Kidney tubule cell (primary cell): ENCODE results near the gene WDR48.

Source experiments
- DNase-seq: peaks from one replicate; pipeline ENCODE4 v3.0.0-alpha.2; 2018; ENCODE audit warnings: low spot score

WDR48 gene

GRCh38 chr3:39140341-39140971 is 88.6 kb downstream of the WDR48 start:
- peak; percentile 23 for DNase-seq

GRCh38 chr3:39141171-39141995 is 89.6 kb downstream of the WDR48 start:
- DNase-seq: peak; percentile 82

GRCh38 chr3:39142067-39142466 is 90.3 kb downstream of the WDR48 start:
- peak; percentile 26 for DNase-seq

- no peak for DNase-seq
Measured at GRCh38 chr3:39143051-39143885, 91.5 kb downstream of the WDR48 start.

- no peak for DNase-seq
Measured at GRCh38 chr3:39144095-39144747, 92.4 kb downstream of the WDR48 start.

GRCh38 chr3:39144748-39145380 is 93.0 kb downstream of the WDR48 start:
- DNase-seq: no peak

GRCh38 chr3:39146083-39146501 is 94.3 kb downstream of the WDR48 start:
- DNase-seq: peak; percentile 35
